Activated CD8-positive, alpha-beta memory T cell treated with anti-CD3 and anti-CD28 coated beads, Interleukin-2, amount 10 ng/mL, durations not matched to agents 7 days and 5 days (primary cell): ENCODE data around the gene TM4SF1. TPM values are rescaled to one million over a fixed set of nuclear protein-coding genes. Genes with fewer than 3 reads are reported as not detected.

Experiments used
- ATAC-seq: fragments of 150-1000 bp; cut with Tn5 transposase; one replicate; pipeline ENCODE4 v1.10.0; 2021; ENCODE audit warnings: moderate library complexity
- CTCF ChIA-PET: fragments of 350-600 bp; sonication (Branson Sonifier 250); formaldehyde crosslinking; loops from one replicate; lab custom pipeline; 2021; ENCODE audit warnings: antibody characterized with exemption; lab: Charles Lee
- DNase-seq: peaks from one replicate; pipeline ENCODE4 v3.0.0-alpha.2; 2020
- H3K27ac Mint-ChIP-seq: one replicate; pipeline ENCODE4 v1.8.0; 2021; ENCODE audit warnings: mild to moderate bottlenecking, mixed read lengths
- H3K27me3 Mint-ChIP-seq: one replicate; pipeline ENCODE4 v1.8.0; 2021; ENCODE audit warnings: mixed read lengths
- H3K36me3 Mint-ChIP-seq: one replicate; pipeline ENCODE4 v1.8.0; 2021; ENCODE audit warnings: mild to moderate bottlenecking, mixed read lengths
- H3K4me1 Mint-ChIP-seq: one replicate; pipeline ENCODE4 v1.8.0; 2021; ENCODE audit warnings: mixed read lengths
- H3K4me3 Mint-ChIP-seq: one replicate; pipeline ENCODE4 v1.8.0; 2021; ENCODE audit warnings: mild to moderate bottlenecking, moderate library complexity, mixed read lengths
- H3K9me3 Mint-ChIP-seq: one replicate; pipeline ENCODE4 v1.8.0; 2022; ENCODE audit warnings: low read depth, mixed read lengths
- total RNA-seq, 2 experiments: library from RNA; stranded (reverse); gene quantifications; one replicate each; pipeline ENCODE4 v1.2.3, GENCODE V29; 2021

TM4SF1 gene
- total RNA-seq, 2 experiments from 2014 or later, result not detected

GRCh38 chr3:149366941-149367840 lies 10.3 kb downstream of the TM4SF1 start:
- CTCF ChIA-PET, result no interaction called here
- Mint-ChIP-seq H3K27me3 (peaks cover 5% of the 10 kb centered on the region), H3K27ac (no peak overlapping the region), H3K36me3 (no peaks in the 10 kb centered on the region), H3K4me1 (no peaks in the 10 kb centered on the region), H3K9me3 (no peaks in the 10 kb centered on the region), H3K4me3 (no peak overlapping the region)
- ATAC-seq, result peak; percentile 45
- DNase-seq, result no peak

DNA sequence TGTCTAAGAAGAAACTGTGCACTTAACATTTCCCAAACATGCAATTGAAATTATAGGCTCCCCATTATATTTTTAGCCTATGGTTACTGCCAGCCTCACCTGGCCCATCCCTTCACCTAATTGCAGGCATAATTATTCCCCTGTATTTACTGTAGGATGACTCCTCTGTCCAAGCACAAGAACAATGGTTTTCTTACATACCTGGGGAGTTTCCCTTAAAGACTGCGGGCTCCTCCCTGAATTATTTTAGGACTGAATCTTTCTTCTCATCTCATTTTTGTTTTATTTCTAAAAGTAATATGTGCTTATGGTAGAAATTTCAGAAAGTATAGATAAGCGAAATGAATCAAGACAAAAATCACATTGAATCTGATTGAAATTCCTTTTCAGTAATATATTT lies 11.4 kb downstream of the TM4SF1 start:
- H3K9me3 Mint-ChIP-seq, result no peaks in the 10 kb centered on the region
- DNase-seq (no peak), ATAC-seq (no peak)
- no peaks in the 10 kb centered on the region for H3K4me1 Mint-ChIP-seq
- no peak overlapping the region for H3K4me3 Mint-ChIP-seq
- H3K36me3 Mint-ChIP-seq, result no peaks in the 10 kb centered on the region
- no peak overlapping the region for H3K27ac Mint-ChIP-seq
- CTCF ChIA-PET, result no interaction called here
- peaks cover 12% of the 10 kb centered on the region for H3K27me3 Mint-ChIP-seq

DNA sequence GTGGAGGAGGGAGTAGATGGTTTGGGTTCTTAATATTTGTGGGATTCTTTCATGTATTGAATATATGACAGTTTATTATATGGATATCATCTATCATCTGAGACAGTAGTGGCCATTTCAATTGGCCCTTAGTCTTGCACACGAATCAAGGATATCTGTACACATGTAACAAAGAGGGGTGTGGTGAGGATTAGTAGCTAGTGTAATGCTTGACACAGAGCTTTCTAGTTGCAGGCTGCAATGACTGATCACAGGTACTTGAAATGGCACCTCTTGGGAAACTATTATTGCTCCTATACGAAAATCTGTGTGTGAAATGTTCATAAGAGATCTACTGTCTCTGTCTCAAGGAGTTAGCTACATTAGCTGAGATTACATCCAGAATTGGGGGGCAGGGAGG lies 12.8 kb downstream of the TM4SF1 start:
- Mint-ChIP-seq H3K27me3 (peaks cover 18% of the 10 kb centered on the region), H3K4me1 (no peaks in the 10 kb centered on the region), H3K9me3 (no peaks in the 10 kb centered on the region), H3K27ac (no peak overlapping the region), H3K4me3 (no peak overlapping the region), H3K36me3 (no peaks in the 10 kb centered on the region)
- CTCF ChIA-PET, result no interaction called here
- DNase-seq (no peak), ATAC-seq (no peak)

GRCh38 chr3:149363053-149363452 lies 14.4 kb downstream of the TM4SF1 start:
- Mint-ChIP-seq H3K27me3 (peaks cover 29% of the 10 kb centered on the region), H3K9me3 (no peaks in the 10 kb centered on the region), H3K27ac (no peak overlapping the region), H3K4me1 (no peaks in the 10 kb centered on the region), H3K36me3 (no peaks in the 10 kb centered on the region), H3K4me3 (no peak overlapping the region)
- ATAC-seq (no peak), DNase-seq (no peak)
- CTCF ChIA-PET, result interaction anchor here (2.2 kb wide), 1 partner anchor 10 kb away, joined by 6 read pairs; no protein-coding TSS in a partner anchor

- DNase-seq (no peak), ATAC-seq (no peak)
- no peak overlapping the region for H3K4me3 Mint-ChIP-seq
- H3K27me3 Mint-ChIP-seq, result peaks cover 34% of the 10 kb centered on the region
- no peaks in the 10 kb centered on the region for H3K9me3 Mint-ChIP-seq
- H3K4me1 Mint-ChIP-seq, result no peaks in the 10 kb centered on the region
- no peaks in the 10 kb centered on the region for H3K36me3 Mint-ChIP-seq
- CTCF ChIA-PET, result interaction anchor here (2.2 kb wide), 1 partner anchor 10 kb away, joined by 6 read pairs; no protein-coding TSS in a partner anchor
- no peak overlapping the region for H3K27ac Mint-ChIP-seq
Measured at GRCh38 chr3:149362366-149362765, 15.1 kb downstream of the TM4SF1 start.

- no peaks in the 10 kb centered on the region for H3K4me1 Mint-ChIP-seq
- DNase-seq (no peak), ATAC-seq (no peak)
- CTCF ChIA-PET, result no interaction called here
- peaks cover 42% of the 10 kb centered on the region for H3K27me3 Mint-ChIP-seq
- no peaks in the 10 kb centered on the region for H3K9me3 Mint-ChIP-seq
- no peak overlapping the region for H3K27ac Mint-ChIP-seq
- no peak overlapping the region for H3K4me3 Mint-ChIP-seq
- H3K36me3 Mint-ChIP-seq, result no peaks in the 10 kb centered on the region
Measured at GRCh38 chr3:149356630-149357029, 20.8 kb downstream of the TM4SF1 start.

DNA sequence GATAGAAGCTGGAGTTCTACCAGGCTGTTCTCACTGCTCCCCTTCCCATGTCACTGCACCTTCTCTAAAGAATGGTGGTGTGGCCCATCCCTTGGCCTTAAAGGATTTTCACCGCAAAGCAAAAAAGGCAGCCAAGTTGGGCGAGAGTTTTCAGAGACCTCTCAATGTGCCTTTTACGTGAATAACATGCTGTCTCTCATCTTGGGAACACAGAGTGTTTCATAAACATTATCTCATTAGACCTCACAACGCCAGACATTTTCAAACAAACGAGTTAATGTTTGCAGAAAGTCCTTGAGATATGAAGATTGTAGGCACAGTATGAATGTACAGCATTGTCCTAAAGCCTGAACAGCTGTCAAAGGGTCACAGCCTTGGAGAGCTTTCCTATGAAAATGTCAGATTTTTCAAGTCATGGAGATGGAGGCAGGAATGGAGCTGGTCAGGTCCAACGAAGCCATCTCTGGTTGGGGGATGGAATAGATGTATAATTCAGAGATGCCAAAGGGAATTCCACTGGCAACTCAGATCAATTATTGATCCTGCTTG lies 21.3 kb downstream of the TM4SF1 start:
- no peaks in the 10 kb centered on the region for H3K4me1 Mint-ChIP-seq
- peaks cover 40% of the 10 kb centered on the region for H3K27me3 Mint-ChIP-seq
- no peaks in the 10 kb centered on the region for H3K9me3 Mint-ChIP-seq
- ATAC-seq (no peak), DNase-seq (no peak)
- no peaks in the 10 kb centered on the region for H3K36me3 Mint-ChIP-seq
- H3K27ac Mint-ChIP-seq, result no peak overlapping the region
- no peak overlapping the region for H3K4me3 Mint-ChIP-seq
- CTCF ChIA-PET, result no interaction called here

DNA sequence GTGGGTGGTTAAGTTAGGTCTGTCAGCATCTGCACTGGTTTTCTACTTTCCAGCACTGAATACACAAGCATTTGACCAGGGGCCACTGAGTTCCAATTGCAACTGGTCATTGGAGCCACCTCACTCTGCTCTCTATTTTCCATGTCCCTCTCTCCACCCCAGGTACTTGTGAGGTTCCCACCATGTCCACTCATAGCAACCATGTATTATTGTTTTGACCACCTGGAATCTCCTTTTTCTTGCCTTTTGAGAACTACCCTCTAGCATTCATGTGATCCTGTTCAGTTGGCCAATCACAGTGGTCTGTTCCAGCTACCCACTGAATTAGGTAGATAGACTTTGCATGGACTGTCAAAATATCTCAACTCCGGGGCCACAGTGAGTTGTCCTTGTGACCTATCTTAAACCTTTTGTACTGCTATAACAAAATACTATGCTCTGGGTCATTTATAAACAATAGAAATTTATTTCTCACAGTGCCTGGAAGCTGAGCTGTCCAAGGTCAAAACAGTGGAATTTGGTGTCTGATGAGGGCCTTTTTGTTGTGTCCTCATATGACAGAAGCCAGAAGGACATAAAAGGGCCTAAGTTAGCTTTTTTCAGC lies 23.8 kb downstream of the TM4SF1 start:
- H3K27me3 Mint-ChIP-seq, result peaks cover 43% of the 10 kb centered on the region
- ATAC-seq, result no peak
- CTCF ChIA-PET, result interaction anchor here (0.9 to 1.8 kb wide), 3 partner anchors 8 to 152 kb away, joined by 3 to 6 read pairs (median 3); no protein-coding TSS in a partner anchor

GRCh38 chr3:149352556-149352955 lies 24.9 kb downstream of the TM4SF1 start:
- Mint-ChIP-seq H3K27ac (no peak overlapping the region), H3K36me3 (no peaks in the 10 kb centered on the region), H3K4me1 (no peaks in the 10 kb centered on the region), H3K4me3 (no peak overlapping the region), H3K27me3 (peaks cover 43% of the 10 kb centered on the region), H3K9me3 (no peaks in the 10 kb centered on the region)
- CTCF ChIA-PET, result interaction anchor here (1.0 to 1.8 kb wide), 2 partner anchors 9 to 116 kb away, joined by 3 to 6 read pairs; no protein-coding TSS in a partner anchor
- ATAC-seq (peak; percentile 66), DNase-seq (peak; percentile 49)

More for the DNA sequence above, 23.8 kb downstream of the TM4SF1 start:
- H3K9me3 Mint-ChIP-seq, result no peaks in the 10 kb centered on the region
- H3K27ac Mint-ChIP-seq, result no peak overlapping the region
- H3K4me3 Mint-ChIP-seq, result no peak overlapping the region
- H3K4me1 Mint-ChIP-seq, result no peaks in the 10 kb centered on the region
- no peaks in the 10 kb centered on the region for H3K36me3 Mint-ChIP-seq
- no peak for DNase-seq

GRCh38 chr3:149343951-149344350 lies 33.5 kb downstream of the TM4SF1 start:
- Mint-ChIP-seq H3K27me3 (peaks cover 56% of the 10 kb centered on the region), H3K4me1 (peaks cover 7% of the 10 kb centered on the region), H3K4me3 (no peak overlapping the region), H3K36me3 (no peaks in the 10 kb centered on the region), H3K27ac (no peak overlapping the region), H3K9me3 (no peaks in the 10 kb centered on the region)
- CTCF ChIA-PET, result no interaction called here
- ATAC-seq (no peak), DNase-seq (no peak)

DNA sequence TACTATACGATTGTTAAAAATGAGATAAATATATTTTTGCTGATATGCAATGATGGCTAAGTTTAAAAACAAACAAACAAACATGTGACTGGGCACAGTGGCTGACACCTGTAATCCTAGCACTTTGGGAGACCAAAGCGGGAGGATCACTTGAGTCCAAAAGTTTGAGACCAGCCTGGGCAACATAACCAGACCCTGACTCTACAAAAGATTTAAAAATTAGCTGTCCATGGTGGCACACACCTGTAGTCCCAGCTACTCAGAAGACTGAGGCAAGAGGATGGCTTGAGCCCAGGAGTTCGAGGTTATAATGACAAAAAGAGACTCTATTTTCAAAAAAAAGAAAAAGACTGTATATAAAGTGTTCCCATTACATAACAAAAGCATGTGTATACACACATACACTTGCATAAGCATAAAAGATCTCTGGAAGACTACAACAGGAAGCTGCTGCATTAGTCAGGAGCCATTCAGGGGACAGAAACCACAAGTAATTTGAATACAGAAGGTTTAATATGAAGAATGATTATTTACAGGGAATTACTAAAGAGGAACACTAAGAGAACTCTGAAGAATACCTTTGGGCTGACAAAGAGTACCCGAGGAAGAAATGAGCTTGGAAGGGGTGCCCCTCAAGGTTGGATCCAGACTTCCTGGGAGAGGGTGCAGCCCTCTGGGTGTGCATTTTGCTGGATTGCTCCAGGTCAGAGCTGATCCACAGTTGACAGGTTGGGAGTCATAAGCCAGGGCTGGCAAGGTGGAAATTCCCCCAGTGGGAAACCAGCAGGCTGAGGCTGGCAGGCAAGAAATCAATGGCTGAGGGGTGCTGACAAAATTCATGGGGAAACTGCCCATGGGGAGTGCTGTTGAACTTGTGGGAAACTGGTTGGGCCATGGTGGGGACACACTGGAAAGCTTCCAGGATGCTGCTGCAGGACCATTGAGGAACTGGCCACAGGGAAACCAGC lies 34.8 kb downstream of the TM4SF1 start:
- no peaks in the 10 kb centered on the region for H3K36me3 Mint-ChIP-seq
- no peak overlapping the region for H3K4me3 Mint-ChIP-seq
- CTCF ChIA-PET, result interaction anchor here (0.6 to 1.3 kb wide), 2 partner anchors 9 to 387 kb away, joined by 3 read pairs; partner anchors contain the start of gene TM4SF18
- peaks cover 2% of the 10 kb centered on the region for H3K9me3 Mint-ChIP-seq
- H3K4me1 Mint-ChIP-seq, result peaks cover 7% of the 10 kb centered on the region
- ATAC-seq, result no peak
- peaks cover 50% of the 10 kb centered on the region for H3K27me3 Mint-ChIP-seq
- H3K27ac Mint-ChIP-seq, result no peak overlapping the region
- no peak for DNase-seq

DNA sequence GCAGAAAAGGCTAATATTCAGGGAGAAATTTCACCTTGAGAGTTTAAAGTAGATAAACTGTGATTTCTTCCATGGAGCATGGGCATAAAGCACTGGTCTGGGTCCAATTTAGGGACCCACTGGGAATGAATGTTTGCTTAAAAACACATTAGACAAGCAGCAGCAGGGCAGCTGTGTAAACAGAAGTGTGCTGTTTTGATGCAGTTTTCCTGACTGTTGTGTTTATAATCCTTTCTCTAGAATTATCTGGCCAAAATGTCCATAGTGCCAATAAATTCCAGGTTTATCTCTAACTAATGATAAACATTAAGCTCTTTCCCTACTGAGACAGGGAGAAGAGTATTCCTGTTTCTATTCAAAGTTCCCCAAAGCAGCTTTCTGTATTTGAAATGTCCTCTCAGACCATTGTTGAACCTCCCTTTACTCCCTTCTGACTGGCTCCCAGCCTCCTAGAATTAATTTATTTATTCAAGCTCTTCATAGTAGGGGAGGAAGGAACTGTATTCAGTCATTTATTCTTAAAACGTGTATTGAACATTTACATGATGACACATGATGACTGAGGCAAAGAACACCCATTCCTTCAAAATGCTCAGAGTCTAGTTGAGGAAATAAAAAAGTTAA lies 37.0 kb downstream of the TM4SF1 start:
- DNase-seq (no peak), ATAC-seq (no peak)
- peaks cover 41% of the 10 kb centered on the region for H3K27me3 Mint-ChIP-seq
- peaks cover 7% of the 10 kb centered on the region for H3K4me1 Mint-ChIP-seq
- CTCF ChIA-PET, result no interaction called here
- H3K4me3 Mint-ChIP-seq, result no peak overlapping the region
- peaks cover 2% of the 10 kb centered on the region for H3K9me3 Mint-ChIP-seq
- H3K27ac Mint-ChIP-seq, result no peak overlapping the region
- H3K36me3 Mint-ChIP-seq, result no peaks in the 10 kb centered on the region
